ENCODE data around the gene SUMF1.

GRCh38 chr3:4314688-4315087 is 152.4 kb downstream of the SUMF1 start:
- TF ChIP-seq CTCF (IDR thresholded peaks at IDR 0.05) (peak in 3 of 6 experiments; percentile 18 to 38 (median 21)), POLR2A (IDR thresholded peaks at IDR 0.05) (no peak)
